ENCODE data around the gene ING5.
"Not testable (repeated sequence)": the region's sequence is repeated elsewhere in the genome, so short reads cannot be mapped to it uniquely, and the experiment has no call there.

The ING5 gene

GRCh38 chr2:241741016-241741415 is 39.2 kb downstream of the ING5 start:
- peak; percentile 33 for DNase-seq

GRCh38 chr2:241742320-241742939 is 40.6 kb downstream of the ING5 start:
- DNase-seq = no peak

GRCh38 chr2:241743008-241743407 is 41.2 kb downstream of the ING5 start:
- DNase-seq = not testable (repeated sequence)

GRCh38 chr2:241743620-241744019 is 41.8 kb downstream of the ING5 start:
- no peak for DNase-seq

- DNase-seq = no peak
Observed at GRCh38 chr2:241744028-241744754, 42.4 kb downstream of the ING5 start.

GRCh38 chr2:241745276-241745675 is 43.4 kb downstream of the ING5 start:
- no peak for DNase-seq

- no peak for DNase-seq
Observed at GRCh38 chr2:241746084-241746483, 44.2 kb downstream of the ING5 start.

- DNase-seq = no peak
Observed at GRCh38 chr2:241748468-241749256, 46.8 kb downstream of the ING5 start.

- no peak for DNase-seq
Observed at GRCh38 chr2:241750076-241750840, 48.4 kb downstream of the ING5 start.

GRCh38 chr2:241751152-241751551 is 49.3 kb downstream of the ING5 start:
- no peak for DNase-seq

GRCh38 chr2:241751776-241752175 is 49.9 kb downstream of the ING5 start:
- DNase-seq = no peak

GRCh38 chr2:241752253-241752652 is 50.4 kb downstream of the ING5 start:
- DNase-seq = no peak

GRCh38 chr2:241752689-241753276 is 50.9 kb downstream of the ING5 start:
- no peak for DNase-seq

GRCh38 chr2:241753493-241753892 is 51.7 kb downstream of the ING5 start:
- no peak for DNase-seq

GRCh38 chr2:241754042-241754441 is 52.2 kb downstream of the ING5 start:
- DNase-seq = no peak

GRCh38 chr2:241755166-241755565 is 53.3 kb downstream of the ING5 start:
- DNase-seq = no peak

GRCh38 chr2:241755777-241756176 is 53.9 kb downstream of the ING5 start:
- no peak for DNase-seq

- no peak for DNase-seq
Observed at GRCh38 chr2:241759067-241759807, 57.4 kb downstream of the ING5 start.

- not testable (repeated sequence) for DNase-seq
Observed at GRCh38 chr2:241759893-241760292, 58.1 kb downstream of the ING5 start.

- no peak for DNase-seq
Observed at GRCh38 chr2:241760301-241760771, 58.5 kb downstream of the ING5 start.

- DNase-seq = no peak
Observed at GRCh38 chr2:241762321-241762932, 60.6 kb downstream of the ING5 start.
